Suprapubic skin (tissue), 3 donors: ENCODE data around the gene DEFB110.

ENCODE experiments used
- EP300 ChIP-seq: sonication (generic); formaldehyde crosslinking; IDR thresholded peaks from one replicate; pipeline ENCODE4 v1.6.1; 2017; ENCODE audit warnings: antibody characterized with exemption
- POLR2A ChIP-seq, 2 donors: fragments of 450-650 bp; IDR thresholded peaks; one replicate each; pipeline ENCODE4 v1.6.1; 2017; ENCODE audit warnings: antibody characterized with exemption in 2 of 2, mild to moderate bottlenecking in 2 of 2, moderate library complexity in 2 of 2
- TF ChIP-seq, protein P1 (sequence below), 2 donors: fragments of 200-600 bp in 1 of 2; fragments of 450-650 bp in 1 of 2; sonication (generic) in 1 of 2; IDR thresholded peaks; one replicate each; pipeline ENCODE4 v1.5.1; 2016 to 2019; ENCODE audit warnings: antibody characterized with exemption in 2 of 2, mild to moderate bottlenecking in 1 of 2, moderate library complexity in 1 of 2

DNA sequence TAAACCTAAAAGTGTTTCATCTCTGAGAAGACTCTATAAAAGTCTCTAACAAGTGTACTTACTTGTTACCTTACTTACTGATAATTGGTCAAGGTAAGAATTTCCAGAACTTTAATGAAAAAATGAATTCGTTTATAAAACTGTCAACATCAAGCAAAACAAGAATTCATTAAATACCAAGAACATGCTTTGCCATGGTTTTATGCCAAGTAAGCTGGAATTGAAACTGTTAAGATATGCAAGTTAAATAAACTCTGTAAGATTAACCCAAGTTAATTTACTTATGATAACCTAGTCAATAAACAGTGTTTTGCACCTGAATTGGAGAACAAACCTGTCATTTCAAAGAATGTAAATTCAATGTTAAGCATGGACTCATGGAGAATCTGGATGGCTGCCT lies 35.2 kb downstream of the DEFB110 start:
- TF ChIP-seq EP300: no peak
- TF ChIP-seq, protein P1, sequence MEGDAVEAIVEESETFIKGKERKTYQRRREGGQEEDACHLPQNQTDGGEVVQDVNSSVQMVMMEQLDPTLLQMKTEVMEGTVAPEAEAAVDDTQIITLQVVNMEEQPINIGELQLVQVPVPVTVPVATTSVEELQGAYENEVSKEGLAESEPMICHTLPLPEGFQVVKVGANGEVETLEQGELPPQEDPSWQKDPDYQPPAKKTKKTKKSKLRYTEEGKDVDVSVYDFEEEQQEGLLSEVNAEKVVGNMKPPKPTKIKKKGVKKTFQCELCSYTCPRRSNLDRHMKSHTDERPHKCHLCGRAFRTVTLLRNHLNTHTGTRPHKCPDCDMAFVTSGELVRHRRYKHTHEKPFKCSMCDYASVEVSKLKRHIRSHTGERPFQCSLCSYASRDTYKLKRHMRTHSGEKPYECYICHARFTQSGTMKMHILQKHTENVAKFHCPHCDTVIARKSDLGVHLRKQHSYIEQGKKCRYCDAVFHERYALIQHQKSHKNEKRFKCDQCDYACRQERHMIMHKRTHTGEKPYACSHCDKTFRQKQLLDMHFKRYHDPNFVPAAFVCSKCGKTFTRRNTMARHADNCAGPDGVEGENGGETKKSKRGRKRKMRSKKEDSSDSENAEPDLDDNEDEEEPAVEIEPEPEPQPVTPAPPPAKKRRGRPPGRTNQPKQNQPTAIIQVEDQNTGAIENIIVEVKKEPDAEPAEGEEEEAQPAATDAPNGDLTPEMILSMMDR (IDR thresholded peaks at IDR 0.05): no peak
- TF ChIP-seq POLR2A (IDR thresholded peaks at IDR 0.05): no peak
